Activated B cell treated with CpG ODN at 0.5 μM for 24 hours (primary cell): ENCODE measurements around the gene RABL6. TPM values are rescaled to one million over a fixed set of nuclear protein-coding genes. Genes with fewer than 3 reads are reported as not detected.

Source experiments
- ATAC-seq: fragments of 200-7000 bp; cut with Tn5 transposase; one replicate; pipeline ENCODE4 v1.10.0; 2021; ENCODE audit warnings: low read depth, mild to moderate bottlenecking, moderate library complexity
- CTCF ChIA-PET: fragments of 350-600 bp; sonication (Branson Sonifier 250); formaldehyde crosslinking; loops from one replicate; lab custom pipeline; 2021; ENCODE audit warnings: antibody characterized with exemption; lab: Charles Lee
- POLR2A ChIA-PET: fragments of 350-600 bp; sonication (Branson Sonifier 250); formaldehyde crosslinking; loops from one replicate; lab custom pipeline; 2021; ENCODE audit warnings: antibody characterized with exemption; lab: Charles Lee
- DNase-seq: peaks from one replicate; pipeline ENCODE4 v3.0.0; 2022
- H3K27ac Mint-ChIP-seq: one replicate; pipeline ENCODE4 v1.8.0; 2020; ENCODE audit warnings: mixed read lengths
- H3K27me3 Mint-ChIP-seq: one replicate; pipeline ENCODE4 v1.8.0; 2021; ENCODE audit warnings: mixed read lengths
- H3K36me3 Mint-ChIP-seq: one replicate; pipeline ENCODE4 v1.8.0; 2021; ENCODE audit warnings: low read depth, mixed read lengths
- H3K4me1 Mint-ChIP-seq: one replicate; pipeline ENCODE4 v1.8.0; 2021; ENCODE audit warnings: mixed read lengths
- H3K4me3 Mint-ChIP-seq: one replicate; pipeline ENCODE4 v1.8.0; 2020; ENCODE audit warnings: mild to moderate bottlenecking, mixed read lengths
- H3K9me3 Mint-ChIP-seq: one replicate; pipeline ENCODE4 v1.8.0; 2020; ENCODE audit warnings: mixed read lengths
- intact Hi-C: fragments of 100-400 bp; cut with micrococcal nuclease; formaldehyde crosslinking; loops from one replicate; pipeline ENCODE4 v1.15.1; 2024
- total RNA-seq: library from RNA; stranded (reverse); gene quantifications from 2 replicates; pipeline ENCODE4 v1.2.3, GENCODE V29; 2022
- TF ChIP-seq, protein P1 (sequence below): fragments of 200-600 bp; IDR thresholded peaks from one replicate; pipeline ENCODE4 v1.8.0; 2022; ENCODE audit warnings: antibody characterized with exemption, mild to moderate bottlenecking

RABL6 gene
- total RNA-seq, 1 donor from 2014 or later = 75.0 TPM

DNA sequence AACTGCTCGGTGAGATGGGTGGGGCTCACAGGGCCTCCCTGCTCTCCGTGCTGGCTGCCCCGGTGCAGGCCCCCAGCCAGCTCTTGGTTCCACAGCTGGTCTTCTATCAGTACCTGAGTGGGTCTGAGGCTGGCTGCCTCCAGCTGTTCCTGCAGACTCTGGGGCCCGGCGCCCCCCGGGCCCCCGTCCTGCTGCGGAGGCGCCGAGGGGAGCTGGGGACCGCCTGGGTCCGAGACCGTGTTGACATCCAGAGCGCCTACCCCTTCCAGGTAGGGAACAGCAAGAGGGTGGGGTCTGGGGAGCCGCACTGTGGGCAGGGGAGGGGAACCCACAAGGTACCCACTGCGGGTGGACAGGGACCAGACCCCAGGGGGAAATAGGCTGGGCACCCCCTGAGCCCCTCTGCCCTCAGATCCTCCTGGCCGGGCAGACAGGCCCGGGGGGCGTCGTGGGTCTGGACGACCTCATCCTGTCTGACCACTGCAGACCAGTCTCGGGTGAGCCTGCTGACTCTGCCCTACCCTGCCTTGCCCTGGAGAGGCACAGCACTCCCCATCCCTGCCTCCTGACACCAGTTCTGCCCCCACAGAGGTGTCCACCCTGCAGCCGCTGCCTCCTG is 47.2 kb downstream of the RABL6 start:
- Mint-ChIP-seq H3K4me3 (no peak overlapping the region), H3K27me3 (no peaks in the 10 kb centered on the region), H3K9me3 (no peaks in the 10 kb centered on the region), H3K4me1 (peaks cover 6% of the 10 kb centered on the region), H3K27ac (no peak overlapping the region), H3K36me3 (no peaks in the 10 kb centered on the region)
- ChIA-PET POLR2A (interaction anchor here (0.6 kb wide), 1 partner anchor 230 kb away, joined by 5 read pairs; no protein-coding TSS in a partner anchor), CTCF (no interaction called here)
- intact Hi-C loops = no loop called here
- TF ChIP-seq, protein P1, sequence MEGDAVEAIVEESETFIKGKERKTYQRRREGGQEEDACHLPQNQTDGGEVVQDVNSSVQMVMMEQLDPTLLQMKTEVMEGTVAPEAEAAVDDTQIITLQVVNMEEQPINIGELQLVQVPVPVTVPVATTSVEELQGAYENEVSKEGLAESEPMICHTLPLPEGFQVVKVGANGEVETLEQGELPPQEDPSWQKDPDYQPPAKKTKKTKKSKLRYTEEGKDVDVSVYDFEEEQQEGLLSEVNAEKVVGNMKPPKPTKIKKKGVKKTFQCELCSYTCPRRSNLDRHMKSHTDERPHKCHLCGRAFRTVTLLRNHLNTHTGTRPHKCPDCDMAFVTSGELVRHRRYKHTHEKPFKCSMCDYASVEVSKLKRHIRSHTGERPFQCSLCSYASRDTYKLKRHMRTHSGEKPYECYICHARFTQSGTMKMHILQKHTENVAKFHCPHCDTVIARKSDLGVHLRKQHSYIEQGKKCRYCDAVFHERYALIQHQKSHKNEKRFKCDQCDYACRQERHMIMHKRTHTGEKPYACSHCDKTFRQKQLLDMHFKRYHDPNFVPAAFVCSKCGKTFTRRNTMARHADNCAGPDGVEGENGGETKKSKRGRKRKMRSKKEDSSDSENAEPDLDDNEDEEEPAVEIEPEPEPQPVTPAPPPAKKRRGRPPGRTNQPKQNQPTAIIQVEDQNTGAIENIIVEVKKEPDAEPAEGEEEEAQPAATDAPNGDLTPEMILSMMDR = no peak
- no peak for DNase-seq
- ATAC-seq = no peak

DNA sequence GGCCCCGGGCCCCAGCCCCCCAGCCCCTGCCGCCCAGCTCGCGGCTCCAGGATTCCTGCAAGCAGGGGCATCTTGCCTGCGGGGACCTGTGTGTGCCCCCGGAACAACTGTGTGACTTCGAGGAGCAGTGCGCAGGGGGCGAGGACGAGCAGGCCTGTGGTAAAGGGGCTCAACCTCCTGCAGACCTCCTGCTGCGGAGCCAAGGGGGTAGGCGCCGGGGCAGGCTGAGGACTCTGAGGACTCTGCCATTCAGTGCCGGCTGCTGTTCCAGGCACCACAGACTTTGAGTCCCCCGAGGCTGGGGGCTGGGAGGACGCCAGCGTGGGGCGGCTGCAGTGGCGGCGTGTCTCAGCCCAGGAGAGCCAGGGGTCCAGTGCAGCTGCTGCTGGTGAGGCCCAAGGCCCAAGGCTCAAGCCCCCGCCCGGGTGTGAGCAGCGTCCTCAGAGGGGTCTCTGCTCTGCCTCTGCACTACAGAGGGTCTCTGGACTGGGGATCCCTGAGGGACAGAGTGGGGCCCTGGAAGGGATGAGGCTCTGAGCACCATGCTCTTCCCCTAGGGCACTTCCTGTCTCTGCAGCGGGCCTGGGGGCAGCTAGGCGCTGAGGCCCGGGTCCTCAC is 47.8 kb downstream of the RABL6 start:
- Mint-ChIP-seq H3K4me3 (no peak overlapping the region), H3K27ac (no peak overlapping the region), H3K36me3 (peaks cover 3% of the 10 kb centered on the region), H3K27me3 (no peaks in the 10 kb centered on the region), H3K4me1 (peaks cover 6% of the 10 kb centered on the region), H3K9me3 (no peaks in the 10 kb centered on the region)
- ATAC-seq = no peak
- DNase-seq = no peak
- intact Hi-C loops = no loop called here
- POLR2A ChIA-PET = interaction anchor here (1.0 kb wide), 1 partner anchor 11 kb away, joined by 5 read pairs; the partner anchor contains the start of gene EDF1
- TF ChIP-seq, protein P1 = no peak
- CTCF ChIA-PET = no interaction called here

DNA sequence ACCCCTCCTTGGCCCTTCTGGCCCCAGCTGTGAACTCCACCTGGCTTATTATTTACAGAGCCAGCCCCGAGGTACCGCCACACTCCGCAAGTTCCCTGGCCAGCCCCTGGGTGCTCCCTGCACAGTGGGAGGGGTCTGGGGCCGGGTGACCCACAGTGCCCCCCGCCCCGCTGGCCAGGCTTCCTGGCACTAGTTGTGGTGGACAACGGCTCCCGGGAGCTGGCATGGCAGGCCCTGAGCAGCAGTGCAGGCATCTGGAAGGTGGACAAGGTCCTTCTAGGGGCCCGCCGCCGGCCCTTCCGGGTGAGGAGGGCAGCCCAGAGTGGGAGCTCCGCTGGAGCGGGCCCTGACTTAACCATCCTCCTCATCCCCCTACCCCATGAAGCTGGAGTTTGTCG is 48.3 kb downstream of the RABL6 start:
- ATAC-seq (no peak), DNase-seq (no peak)
- POLR2A ChIA-PET = interaction anchor here (1.0 kb wide), 1 partner anchor 10 kb away, joined by 5 read pairs; the partner anchor contains the start of gene EDF1
- peaks cover 3% of the 10 kb centered on the region for H3K36me3 Mint-ChIP-seq
- H3K9me3 Mint-ChIP-seq = no peaks in the 10 kb centered on the region
- no peak overlapping the region for H3K27ac Mint-ChIP-seq
- H3K27me3 Mint-ChIP-seq = no peaks in the 10 kb centered on the region
- intact Hi-C loops = no loop called here
- H3K4me3 Mint-ChIP-seq = no peak overlapping the region
- H3K4me1 Mint-ChIP-seq = peaks cover 6% of the 10 kb centered on the region
- TF ChIP-seq, protein P1 = no peak
- CTCF ChIA-PET = no interaction called here

DNA sequence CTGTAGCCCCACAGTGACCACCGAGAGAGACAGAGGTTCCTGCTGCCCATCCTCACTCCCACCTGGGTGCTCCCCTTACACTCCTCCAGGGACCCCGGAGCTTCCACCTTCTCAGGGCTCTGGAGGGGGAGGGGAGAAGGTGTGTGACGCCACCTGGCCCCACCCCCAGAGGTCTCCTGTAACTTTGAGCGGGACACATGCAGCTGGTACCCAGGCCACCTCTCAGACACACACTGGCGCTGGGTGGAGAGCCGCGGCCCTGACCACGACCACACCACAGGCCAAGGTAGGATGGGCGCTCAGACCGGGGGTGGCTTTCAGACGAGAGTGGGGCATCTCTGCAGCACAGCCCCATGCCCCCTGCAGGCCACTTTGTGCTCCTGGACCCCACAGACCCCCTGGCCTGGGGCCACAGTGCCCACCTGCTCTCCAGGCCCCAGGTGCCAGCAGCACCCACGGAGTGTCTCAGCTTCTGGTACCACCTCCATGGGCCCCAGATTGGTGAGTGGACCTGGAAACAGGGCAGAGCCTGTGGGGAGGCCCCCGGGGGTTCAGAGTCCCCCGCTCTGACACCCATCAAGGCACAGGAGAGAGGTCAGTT is 48.9 kb downstream of the RABL6 start:
- no peak overlapping the region for H3K4me3 Mint-ChIP-seq
- DNase-seq (no peak), ATAC-seq (no peak)
- ChIA-PET POLR2A (interaction anchor here (1.0 kb wide), 1 partner anchor 9 kb away, joined by 5 read pairs; the partner anchor contains the start of gene EDF1), CTCF (no interaction called here)
- intact Hi-C loops = no loop called here
- TF ChIP-seq, protein P1 = no peak
- peaks cover 7% of the 10 kb centered on the region for H3K36me3 Mint-ChIP-seq
- H3K27ac Mint-ChIP-seq = no peak overlapping the region
- H3K27me3 Mint-ChIP-seq = no peaks in the 10 kb centered on the region
- peaks cover 6% of the 10 kb centered on the region for H3K4me1 Mint-ChIP-seq
- H3K9me3 Mint-ChIP-seq = no peaks in the 10 kb centered on the region

DNA sequence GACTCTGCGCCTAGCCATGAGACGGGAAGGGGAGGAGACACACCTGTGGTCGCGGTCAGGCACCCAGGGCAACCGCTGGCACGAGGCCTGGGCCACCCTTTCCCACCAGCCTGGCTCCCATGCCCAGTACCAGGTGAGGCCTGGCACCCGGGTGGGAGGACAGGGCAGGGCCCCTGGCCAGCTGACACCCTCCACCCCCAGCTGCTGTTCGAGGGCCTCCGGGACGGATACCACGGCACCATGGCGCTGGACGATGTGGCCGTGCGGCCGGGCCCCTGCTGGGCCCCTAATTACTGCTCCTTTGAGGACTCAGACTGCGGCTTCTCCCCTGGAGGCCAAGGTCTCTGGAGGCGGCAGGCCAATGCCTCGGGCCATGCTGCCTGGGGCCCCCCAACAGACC is 49.4 kb downstream of the RABL6 start:
- H3K4me1 Mint-ChIP-seq = peaks cover 6% of the 10 kb centered on the region
- DNase-seq (no peak), ATAC-seq (no peak)
- H3K27me3 Mint-ChIP-seq = no peaks in the 10 kb centered on the region
- no peak overlapping the region for H3K4me3 Mint-ChIP-seq
- ChIA-PET POLR2A (no interaction called here), CTCF (no interaction called here)
- no peaks in the 10 kb centered on the region for H3K9me3 Mint-ChIP-seq
- H3K27ac Mint-ChIP-seq = no peak overlapping the region
- intact Hi-C loops = no loop called here
- TF ChIP-seq, protein P1 = no peak
- H3K36me3 Mint-ChIP-seq = peaks cover 13% of the 10 kb centered on the region
